HepG2 (cell line): Measurements from ENCODE around the gene SDR9C7. TPM values are rescaled to one million over a fixed set of nuclear protein-coding genes. Genes with fewer than 3 reads are reported as not detected.

ENCODE experiments used
- ETV5 ChIP-seq: IDR thresholded peaks from 2 replicates; pipeline ENCODE4 v1.6.1; 2018; ENCODE audit warnings: missing biosample characterization, missing genetic modification reagents, inconsistent platforms, borderline replicate concordance
- MTF1 ChIP-seq: sonication (generic); formaldehyde crosslinking; IDR thresholded peaks from 2 replicates; pipeline ENCODE4 v1.5.0; 2020; ENCODE audit warnings: missing genetic modification reagents
- MYC ChIP-seq: sonication (generic); formaldehyde crosslinking; IDR thresholded peaks from 2 replicates; pipeline ENCODE4 v1.9.0; 2021; ENCODE audit warnings: missing genetic modification reagents, borderline replicate concordance
- NCOA1 ChIP-seq: sonication (generic); formaldehyde crosslinking; IDR thresholded peaks from 2 replicates; pipeline ENCODE4 v1.9.0; 2021; ENCODE audit warnings: missing genetic modification reagents
- NR2F1 ChIP-seq, 2 experiments: fragments of 450-650 bp in 1 of 2; formaldehyde crosslinking in 1 of 2; IDR thresholded peaks; 2 replicates each; pipeline versions ENCODE4 v1.5.0 to v1.6.1; 2016 to 2020; ENCODE audit warnings: mild to moderate bottlenecking in 1 of 2, missing compliant biosample characterization in 1 of 2, missing genetic modification reagents in 1 of 2, moderate library complexity in 1 of 2
- PITX1 ChIP-seq: sonication (generic); formaldehyde crosslinking; IDR thresholded peaks from 2 replicates; pipeline ENCODE4 v1.5.1; 2020; ENCODE audit warnings: mild to moderate bottlenecking, missing genetic modification reagents
- ZEB1 ChIP-seq: IDR thresholded peaks from 2 replicates; pipeline ENCODE4 v1.6.1; 2012; ENCODE audit warnings: mild to moderate bottlenecking, low read depth, inconsistent platforms; ENCODE audit not compliant: insufficient replicate concordance
- ZNF138 ChIP-seq: sonication (generic); formaldehyde crosslinking; IDR thresholded peaks from 2 replicates; pipeline ENCODE4 v1.5.0; 2020; ENCODE audit warnings: mild to moderate bottlenecking, low read depth, missing genetic modification reagents
- ZNF569 ChIP-seq: sonication (generic); formaldehyde crosslinking; IDR thresholded peaks from 2 replicates; pipeline ENCODE4 v1.5.0; 2020; ENCODE audit warnings: mild to moderate bottlenecking, missing genetic modification reagents, moderate library complexity, borderline replicate concordance
- ZNF75D ChIP-seq: sonication (generic); formaldehyde crosslinking; IDR thresholded peaks from 2 replicates; pipeline ENCODE4 v1.8.1; 2023; ENCODE audit warnings: missing genetic modification reagents, mild to moderate bottlenecking, borderline replicate concordance
- polyA plus RNA-seq, 8 experiments: library from polyadenylated mRNA; depleted of rRNA in 3 of 8; stranded (reverse) in 7 of 8; unstranded in 1 of 8; fragments of >200 nt; fragmentation: Illumina TruSeq in 4 of 8; extraction: Trizol in 4 of 8; gene quantifications; 2 replicates each; pipeline versions ENCODE4 v1.2.1 to v1.2.3, GENCODE V29; 2011 to 2016; ENCODE audit warnings: low read depth in 4 of 8, missing spikeins in 1 of 8, mixed read lengths in 1 of 8; ENCODE audit not compliant: insufficient read depth in 1 of 8
- total RNA-seq, 5 experiments: library from RNA; depleted of rRNA; stranded (reverse); fragments of >200 nt; fragmentation: Illumina TruSeq; extraction: Trizol; gene quantifications; 2 replicates each; pipeline ENCODE4 v1.2.3, GENCODE V29; 2016; ENCODE audit warnings: low read depth in 1 of 5
- TF ChIP-seq, protein P1 (sequence below): sonication (generic); formaldehyde crosslinking; IDR thresholded peaks from 2 replicates; pipeline ENCODE4 v1.4.0; 2020; ENCODE audit warnings: missing genetic modification reagents; ENCODE audit errors: not compliant biosample characterization
- TF ChIP-seq, protein P2 (sequence below): sonication (generic); formaldehyde crosslinking; IDR thresholded peaks from 2 replicates; pipeline ENCODE4 v1.9.0; 2021; ENCODE audit warnings: missing genetic modification reagents, mild to moderate bottlenecking, borderline replicate concordance
- TF ChIP-seq, protein P3 (sequence below): sonication (generic); formaldehyde crosslinking; IDR thresholded peaks from 2 replicates; pipeline ENCODE4 v1.5.1; 2020; ENCODE audit warnings: missing genetic modification reagents, mild to moderate bottlenecking, borderline replicate concordance
- TF ChIP-seq, protein P4 (sequence below): sonication (generic); formaldehyde crosslinking; IDR thresholded peaks from 2 replicates; pipeline ENCODE4 v1.8.0; 2022; ENCODE audit warnings: mild to moderate bottlenecking, missing genetic modification reagents; ENCODE audit not compliant: insufficient replicate concordance
- TF ChIP-seq, protein P5 (sequence below): sonication (generic); formaldehyde crosslinking; IDR thresholded peaks from 2 replicates; pipeline ENCODE4 v1.5.1; 2020; ENCODE audit warnings: mild to moderate bottlenecking, missing genetic modification reagents, moderate library complexity
- TF ChIP-seq, protein P6 (sequence below): sonication (generic); formaldehyde crosslinking; IDR thresholded peaks from 2 replicates; pipeline ENCODE4 v1.5.0; 2020; ENCODE audit warnings: mild to moderate bottlenecking, missing genetic modification reagents

Gene SDR9C7
- total and polyA plus RNA-seq, 2 of the 13 experiments (the other 11 are each of a cell fraction or from before 2014, with no cell fraction given): 0.04 TPM; not detected in 1

DNA sequence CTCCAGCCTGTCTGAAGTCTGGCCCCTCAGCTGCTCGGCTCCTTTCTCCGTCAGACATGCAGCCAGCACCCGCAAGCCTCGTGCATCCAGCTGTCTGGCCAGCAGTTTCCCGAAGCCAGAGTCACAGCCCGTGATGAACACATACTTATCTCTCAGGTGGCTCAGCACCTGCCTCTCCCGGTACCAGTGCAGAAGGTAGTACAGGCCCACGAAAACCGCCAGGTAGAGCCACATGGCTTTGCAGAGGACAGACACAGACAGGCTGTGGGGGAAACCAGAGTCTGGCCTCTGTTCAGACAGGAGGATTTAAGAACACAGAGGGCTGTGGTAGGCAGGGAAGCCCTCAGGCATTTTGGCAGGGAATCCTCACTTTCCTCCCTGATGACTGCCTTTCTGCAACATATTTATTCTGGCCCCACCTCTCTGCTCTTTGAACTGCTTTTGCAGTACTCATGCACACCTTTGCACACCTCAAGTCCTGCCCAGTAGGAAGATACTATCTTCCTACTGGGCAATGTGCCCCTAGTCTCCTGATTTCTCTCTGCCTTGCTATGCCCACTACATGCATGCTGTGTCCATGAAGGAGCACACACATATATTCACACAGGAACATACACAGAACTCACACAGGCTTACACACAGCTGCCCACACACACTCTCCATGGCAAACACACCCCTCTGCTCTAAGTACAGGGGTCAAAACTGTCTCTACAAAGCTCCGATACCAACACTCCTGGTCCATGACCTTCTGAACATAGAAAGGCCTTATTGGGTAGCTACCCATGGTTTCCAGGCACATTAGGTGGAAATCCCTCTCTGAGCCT is 23.2 kb upstream of the SDR9C7 start, which contains the start of gene RDH16 (continued):
- no peak for TF ChIP-seq PITX1 (CRISPR knock-in tag)
- TF ChIP-seq, protein P1, sequence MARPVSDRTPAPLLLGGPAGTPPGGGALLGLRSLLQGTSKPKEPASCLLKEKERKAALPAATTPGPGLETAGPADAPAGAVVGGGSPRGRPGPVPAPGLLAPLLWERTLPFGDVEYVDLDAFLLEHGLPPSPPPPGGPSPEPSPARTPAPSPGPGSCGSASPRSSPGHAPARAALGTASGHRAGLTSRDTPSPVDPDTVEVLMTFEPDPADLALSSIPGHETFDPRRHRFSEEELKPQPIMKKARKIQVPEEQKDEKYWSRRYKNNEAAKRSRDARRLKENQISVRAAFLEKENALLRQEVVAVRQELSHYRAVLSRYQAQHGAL (CRISPR knock-in tag): no peak
- no peak for TF ChIP-seq ZNF569 (CRISPR knock-in tag)
- TF ChIP-seq NCOA1 (CRISPR knock-in tag): peak; percentile 71; the same call in 1 of the 2 replicates
- TF ChIP-seq NR2F1 (CRISPR knock-in tag; IDR thresholded peaks at IDR 0.05): no peak
- TF ChIP-seq, protein P2, sequence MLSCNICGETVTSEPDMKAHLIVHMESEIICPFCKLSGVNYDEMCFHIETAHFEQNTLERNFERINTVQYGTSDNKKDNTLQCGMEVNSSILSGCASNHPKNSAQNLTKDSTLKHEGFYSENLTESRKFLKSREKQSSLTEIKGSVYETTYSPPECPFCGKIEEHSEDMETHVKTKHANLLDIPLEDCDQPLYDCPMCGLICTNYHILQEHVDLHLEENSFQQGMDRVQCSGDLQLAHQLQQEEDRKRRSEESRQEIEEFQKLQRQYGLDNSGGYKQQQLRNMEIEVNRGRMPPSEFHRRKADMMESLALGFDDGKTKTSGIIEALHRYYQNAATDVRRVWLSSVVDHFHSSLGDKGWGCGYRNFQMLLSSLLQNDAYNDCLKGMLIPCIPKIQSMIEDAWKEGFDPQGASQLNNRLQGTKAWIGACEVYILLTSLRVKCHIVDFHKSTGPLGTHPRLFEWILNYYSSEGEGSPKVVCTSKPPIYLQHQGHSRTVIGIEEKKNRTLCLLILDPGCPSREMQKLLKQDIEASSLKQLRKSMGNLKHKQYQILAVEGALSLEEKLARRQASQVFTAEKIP (CRISPR knock-in tag): no peak
- TF ChIP-seq ETV5 (CRISPR knock-in tag): no peak
- TF ChIP-seq ZEB1: peak; percentile 54
- TF ChIP-seq MYC (CRISPR knock-in tag): no peak
- no peak for TF ChIP-seq ZNF75D (CRISPR knock-in tag)
- TF ChIP-seq ZNF138: no peak
- TF ChIP-seq, protein P3, sequence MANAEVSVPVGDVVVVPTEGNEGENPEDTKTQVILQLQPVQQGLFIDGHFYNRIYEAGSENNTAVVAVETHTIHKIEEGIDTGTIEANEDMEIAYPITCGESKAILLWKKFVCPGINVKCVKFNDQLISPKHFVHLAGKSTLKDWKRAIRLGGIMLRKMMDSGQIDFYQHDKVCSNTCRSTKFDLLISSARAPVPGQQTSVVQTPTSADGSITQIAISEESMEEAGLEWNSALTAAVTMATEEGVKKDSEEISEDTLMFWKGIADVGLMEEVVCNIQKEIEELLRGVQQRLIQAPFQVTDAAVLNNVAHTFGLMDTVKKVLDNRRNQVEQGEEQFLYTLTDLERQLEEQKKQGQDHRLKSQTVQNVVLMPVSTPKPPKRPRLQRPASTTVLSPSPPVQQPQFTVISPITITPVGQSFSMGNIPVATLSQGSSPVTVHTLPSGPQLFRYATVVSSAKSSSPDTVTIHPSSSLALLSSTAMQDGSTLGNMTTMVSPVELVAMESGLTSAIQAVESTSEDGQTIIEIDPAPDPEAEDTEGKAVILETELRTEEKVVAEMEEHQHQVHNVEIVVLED (CRISPR knock-in tag): no peak
- TF ChIP-seq, protein P4, sequence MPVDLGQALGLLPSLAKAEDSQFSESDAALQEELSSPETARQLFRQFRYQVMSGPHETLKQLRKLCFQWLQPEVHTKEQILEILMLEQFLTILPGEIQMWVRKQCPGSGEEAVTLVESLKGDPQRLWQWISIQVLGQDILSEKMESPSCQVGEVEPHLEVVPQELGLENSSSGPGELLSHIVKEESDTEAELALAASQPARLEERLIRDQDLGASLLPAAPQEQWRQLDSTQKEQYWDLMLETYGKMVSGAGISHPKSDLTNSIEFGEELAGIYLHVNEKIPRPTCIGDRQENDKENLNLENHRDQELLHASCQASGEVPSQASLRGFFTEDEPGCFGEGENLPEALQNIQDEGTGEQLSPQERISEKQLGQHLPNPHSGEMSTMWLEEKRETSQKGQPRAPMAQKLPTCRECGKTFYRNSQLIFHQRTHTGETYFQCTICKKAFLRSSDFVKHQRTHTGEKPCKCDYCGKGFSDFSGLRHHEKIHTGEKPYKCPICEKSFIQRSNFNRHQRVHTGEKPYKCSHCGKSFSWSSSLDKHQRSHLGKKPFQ (CRISPR knock-in tag): no peak
- no peak for TF ChIP-seq MTF1 (CRISPR knock-in tag)
- TF ChIP-seq, protein P5, sequence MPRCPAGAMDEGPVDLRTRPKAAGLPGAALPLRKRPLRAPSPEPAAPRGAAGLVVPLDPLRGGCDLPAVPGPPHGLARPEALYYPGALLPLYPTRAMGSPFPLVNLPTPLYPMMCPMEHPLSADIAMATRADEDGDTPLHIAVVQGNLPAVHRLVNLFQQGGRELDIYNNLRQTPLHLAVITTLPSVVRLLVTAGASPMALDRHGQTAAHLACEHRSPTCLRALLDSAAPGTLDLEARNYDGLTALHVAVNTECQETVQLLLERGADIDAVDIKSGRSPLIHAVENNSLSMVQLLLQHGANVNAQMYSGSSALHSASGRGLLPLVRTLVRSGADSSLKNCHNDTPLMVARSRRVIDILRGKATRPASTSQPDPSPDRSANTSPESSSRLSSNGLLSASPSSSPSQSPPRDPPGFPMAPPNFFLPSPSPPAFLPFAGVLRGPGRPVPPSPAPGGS (CRISPR knock-in tag): no peak
- TF ChIP-seq, protein P6, sequence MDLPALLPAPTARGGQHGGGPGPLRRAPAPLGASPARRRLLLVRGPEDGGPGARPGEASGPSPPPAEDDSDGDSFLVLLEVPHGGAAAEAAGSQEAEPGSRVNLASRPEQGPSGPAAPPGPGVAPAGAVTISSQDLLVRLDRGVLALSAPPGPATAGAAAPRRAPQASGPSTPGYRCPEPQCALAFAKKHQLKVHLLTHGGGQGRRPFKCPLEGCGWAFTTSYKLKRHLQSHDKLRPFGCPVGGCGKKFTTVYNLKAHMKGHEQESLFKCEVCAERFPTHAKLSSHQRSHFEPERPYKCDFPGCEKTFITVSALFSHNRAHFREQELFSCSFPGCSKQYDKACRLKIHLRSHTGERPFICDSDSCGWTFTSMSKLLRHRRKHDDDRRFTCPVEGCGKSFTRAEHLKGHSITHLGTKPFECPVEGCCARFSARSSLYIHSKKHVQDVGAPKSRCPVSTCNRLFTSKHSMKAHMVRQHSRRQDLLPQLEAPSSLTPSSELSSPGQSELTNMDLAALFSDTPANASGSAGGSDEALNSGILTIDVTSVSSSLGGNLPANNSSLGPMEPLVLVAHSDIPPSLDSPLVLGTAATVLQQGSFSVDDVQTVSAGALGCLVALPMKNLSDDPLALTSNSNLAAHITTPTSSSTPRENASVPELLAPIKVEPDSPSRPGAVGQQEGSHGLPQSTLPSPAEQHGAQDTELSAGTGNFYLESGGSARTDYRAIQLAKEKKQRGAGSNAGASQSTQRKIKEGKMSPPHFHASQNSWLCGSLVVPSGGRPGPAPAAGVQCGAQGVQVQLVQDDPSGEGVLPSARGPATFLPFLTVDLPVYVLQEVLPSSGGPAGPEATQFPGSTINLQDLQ (CRISPR knock-in tag): no peak
